Hepatocyte (in vitro differentiated cells): ENCODE results near the gene RUFY4.

Experiments
- CTCF ChIP-seq: fragments of 200-600 bp; sonication (generic); IDR thresholded peaks from 2 replicates; pipeline ENCODE4 v1.5.1; 2016; ENCODE audit warnings: antibody characterized with exemption, mild to moderate bottlenecking; ENCODE audit not compliant: poor library complexity
- EZH2 ChIP-seq: fragments of 200-600 bp; sonication (generic); IDR thresholded peaks from 2 replicates; pipeline ENCODE4 v1.6.1; 2016; ENCODE audit warnings: antibody characterized with exemption, mild to moderate bottlenecking, borderline replicate concordance

GRCh38 chr2:218032336-218033171 lies 36.5 kb upstream of the RUFY4 start:
- TF ChIP-seq CTCF, result no peak
- no peak for TF ChIP-seq EZH2
